HG03520 (cell line): ENCODE results near the gene GRK5.

Experiments used
- ATAC-seq: cut with Tn5 transposase; IDR thresholded peaks from one replicate; pipeline ENCODE4 v1.9.1; 2021; ENCODE audit warnings: mild to moderate bottlenecking, moderate library complexity; ENCODE audit not compliant: unreplicated experiment

Gene GRK5

DNA sequence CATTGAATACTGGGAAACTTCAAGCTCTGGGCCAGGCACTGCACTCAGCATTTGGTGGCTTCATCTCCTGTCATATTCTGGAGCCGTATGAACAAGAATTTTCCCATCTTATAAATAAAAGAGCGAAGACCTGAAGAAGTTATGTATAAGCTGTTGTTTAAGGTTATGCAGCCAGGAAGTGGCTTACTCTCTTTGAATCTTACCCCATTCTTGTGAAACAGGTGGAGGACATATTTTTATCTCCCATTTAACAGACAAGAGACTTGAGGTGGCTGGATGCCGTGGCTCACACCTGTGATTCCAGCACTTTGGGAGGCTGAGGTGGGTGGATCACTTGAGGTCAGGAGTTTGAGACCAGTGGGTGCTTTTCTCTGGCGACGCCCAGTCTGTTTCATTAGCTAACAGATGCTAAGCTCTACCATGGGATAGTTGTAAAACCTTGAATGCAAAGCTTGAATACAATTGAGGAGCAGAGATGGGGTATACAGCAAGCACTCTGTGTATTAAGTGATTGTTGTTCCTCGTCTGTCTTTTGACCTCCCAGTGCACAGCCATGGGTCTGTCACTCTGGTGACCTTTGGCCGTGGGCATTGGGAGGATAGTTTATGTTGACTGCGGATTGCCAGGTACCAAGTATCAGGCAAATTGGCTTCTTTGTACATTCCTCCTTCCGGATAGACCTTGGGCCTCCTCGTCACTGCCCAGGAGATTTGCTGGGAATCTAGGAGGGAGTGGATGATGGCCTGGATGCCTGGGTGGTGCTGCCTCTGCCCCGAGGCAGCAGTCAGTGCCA lies 85.8 kb downstream of the GRK5 start:
- ATAC-seq: no peak

- ATAC-seq: no peak
Observed at GRCh38 chr10:119296703-119297102, 89.3 kb downstream of the GRK5 start.

- ATAC-seq: no peak
Observed at GRCh38 chr10:119297207-119297968, 90.0 kb downstream of the GRK5 start.

GRCh38 chr10:119298810-119299209 lies 91.4 kb downstream of the GRK5 start:
- no peak for ATAC-seq

GRCh38 chr10:119299531-119299930 lies 92.2 kb downstream of the GRK5 start:
- no peak for ATAC-seq

DNA sequence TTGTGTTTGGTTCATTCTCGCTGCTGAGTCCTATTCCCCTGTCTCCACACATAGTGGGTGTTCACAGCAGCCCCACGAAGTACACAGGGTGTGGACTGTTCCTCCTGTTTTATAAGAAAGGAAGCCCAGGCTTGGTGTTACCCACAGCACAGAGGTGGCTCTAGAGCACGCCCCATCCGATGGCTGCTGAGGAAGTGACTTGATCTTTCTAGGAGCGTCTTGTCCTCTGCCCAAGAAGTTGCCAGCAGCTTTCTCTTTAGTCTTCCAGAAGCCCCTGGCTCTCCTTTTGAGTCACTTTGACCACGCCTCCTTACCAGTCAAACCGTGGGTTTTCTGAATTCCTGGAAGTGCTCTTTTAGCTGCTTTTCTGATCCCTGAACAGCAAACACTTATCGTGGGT lies 94.0 kb downstream of the GRK5 start:
- ATAC-seq: no peak

GRCh38 chr10:119302172-119302571 lies 94.8 kb downstream of the GRK5 start:
- no peak for ATAC-seq

- ATAC-seq: no peak
Observed at GRCh38 chr10:119302591-119303253, 95.4 kb downstream of the GRK5 start.

DNA sequence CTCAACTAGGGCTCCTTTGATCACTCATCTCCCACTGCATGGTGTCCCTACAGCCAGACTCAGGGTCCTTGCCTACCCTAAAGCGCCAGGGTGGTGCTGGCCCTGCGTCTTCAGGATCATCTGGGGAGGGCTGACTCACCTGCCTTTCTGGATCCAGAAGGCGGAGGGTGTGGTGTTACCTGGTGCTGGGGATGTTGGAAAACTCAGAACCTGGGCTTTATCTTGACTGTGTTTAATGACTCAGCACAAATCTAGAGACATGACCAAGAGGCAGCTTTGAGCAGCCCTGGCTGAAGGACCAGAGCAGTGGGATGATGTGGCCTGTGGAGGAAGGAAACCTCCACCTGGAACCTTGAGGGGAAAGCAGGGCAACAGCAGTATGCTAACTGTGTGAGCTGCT lies 96.5 kb downstream of the GRK5 start:
- no peak for ATAC-seq

DNA sequence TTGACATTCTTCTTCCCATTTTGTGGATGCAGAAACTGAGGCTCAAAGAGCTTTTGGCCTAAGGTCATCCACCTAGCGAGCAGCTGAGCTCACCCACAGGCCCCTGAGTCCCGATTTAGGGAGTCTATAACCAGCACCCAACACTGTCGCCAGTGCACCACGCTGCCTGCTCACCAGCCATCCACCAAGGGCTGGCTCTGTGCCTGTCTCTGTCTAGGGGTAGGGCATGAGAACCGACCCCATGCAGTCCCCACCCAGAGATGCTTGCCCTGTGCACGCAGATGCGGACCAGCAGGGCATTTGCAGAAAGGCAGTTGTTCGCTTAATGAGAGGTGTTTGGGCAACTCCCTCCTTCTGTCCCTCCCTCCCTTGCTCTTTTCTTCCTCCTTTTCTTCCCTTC lies 97.2 kb downstream of the GRK5 start:
- no peak for ATAC-seq

- ATAC-seq: peak; percentile 49
Observed at GRCh38 chr10:119305860-119306513, 98.6 kb downstream of the GRK5 start.

DNA sequence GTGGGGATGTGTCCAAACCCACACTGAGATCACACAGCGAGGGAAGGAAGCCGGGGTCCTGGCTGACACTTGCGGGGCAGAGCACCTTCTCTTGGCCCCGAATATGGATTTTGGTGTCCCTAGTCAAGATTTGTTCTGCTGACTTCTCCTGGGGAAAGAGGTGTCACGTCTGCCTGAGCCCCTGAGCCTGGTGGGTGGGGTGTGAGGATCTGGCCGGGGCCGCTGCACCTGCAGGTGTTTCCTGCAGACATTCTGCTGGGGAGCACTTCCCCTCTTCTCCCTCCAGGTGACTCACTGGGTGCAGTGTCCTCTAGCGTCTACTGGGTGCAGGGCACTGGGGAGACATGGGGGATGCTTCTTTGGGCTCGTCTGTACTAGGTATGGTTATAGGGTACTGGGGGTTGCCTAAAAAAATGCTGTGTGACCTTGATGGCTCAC lies 99.2 kb downstream of the GRK5 start:
- ATAC-seq: peak; percentile 83

GRCh38 chr10:119306986-119307392 lies 99.6 kb downstream of the GRK5 start:
- ATAC-seq: no peak

DNA sequence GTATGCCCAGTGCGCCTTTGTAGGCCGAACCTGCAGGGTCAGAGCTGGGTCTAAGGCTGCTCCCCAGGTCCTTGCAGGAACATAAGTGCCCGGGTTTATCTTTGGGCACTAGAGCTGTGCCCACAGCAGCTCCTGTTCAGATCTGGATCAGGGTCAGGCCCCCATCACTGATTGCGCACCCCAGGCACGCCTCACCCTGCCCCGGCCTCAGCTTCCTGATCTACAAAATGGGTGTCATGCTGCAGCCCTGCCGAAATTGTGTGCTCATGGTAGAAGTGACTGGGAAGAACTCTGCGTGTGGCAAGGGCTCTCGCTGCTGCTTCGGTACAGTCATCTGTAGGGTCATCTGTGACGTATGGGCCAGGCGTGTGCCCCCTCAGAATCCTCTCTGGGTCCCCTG lies 100.7 kb downstream of the GRK5 start:
- ATAC-seq: no peak

- no peak for ATAC-seq
Observed at GRCh38 chr10:119308551-119309422, 101.4 kb downstream of the GRK5 start.

DNA sequence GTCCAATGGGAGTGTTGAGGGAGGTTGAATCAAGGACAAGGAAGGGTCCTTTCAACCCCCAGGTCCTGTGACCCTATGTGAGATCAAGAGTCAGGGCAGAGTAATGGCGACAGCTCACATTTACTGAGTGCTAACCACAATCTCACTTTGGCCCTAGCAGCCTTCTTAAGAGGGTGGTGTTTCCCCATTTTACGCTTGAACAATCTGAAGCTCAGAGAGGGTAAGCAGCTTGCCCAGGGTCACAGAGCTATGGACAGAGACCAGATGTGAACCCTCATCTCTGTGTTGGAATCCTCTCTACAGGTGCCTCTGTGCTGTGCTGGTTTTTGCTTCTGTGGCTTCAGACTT lies 102.0 kb downstream of the GRK5 start:
- peak; percentile 21 for ATAC-seq

GRCh38 chr10:119310806-119311205 lies 103.4 kb downstream of the GRK5 start:
- no peak for ATAC-seq

- no peak for ATAC-seq
Observed at GRCh38 chr10:119312241-119312640, 104.9 kb downstream of the GRK5 start.

DNA sequence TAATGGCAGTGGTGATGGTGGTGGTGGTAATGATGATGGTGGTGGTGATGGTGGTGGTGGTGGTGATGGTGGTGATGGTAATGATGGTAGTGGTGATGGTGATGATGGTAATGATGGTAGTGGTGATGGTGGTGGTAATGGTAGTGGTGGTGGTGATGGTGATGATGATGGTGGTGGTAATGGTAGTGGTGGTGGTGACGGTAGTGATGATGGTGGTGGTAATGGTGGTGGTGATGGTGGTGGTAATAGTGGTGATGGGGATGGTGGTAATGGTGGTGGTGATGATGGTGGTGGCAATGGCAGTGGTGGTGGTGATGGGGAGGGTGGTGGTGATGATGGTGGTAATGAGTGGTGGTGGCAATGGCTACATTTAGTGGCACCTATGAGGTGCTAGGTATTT lies 105.7 kb downstream of the GRK5 start:
- ATAC-seq: no peak

DNA sequence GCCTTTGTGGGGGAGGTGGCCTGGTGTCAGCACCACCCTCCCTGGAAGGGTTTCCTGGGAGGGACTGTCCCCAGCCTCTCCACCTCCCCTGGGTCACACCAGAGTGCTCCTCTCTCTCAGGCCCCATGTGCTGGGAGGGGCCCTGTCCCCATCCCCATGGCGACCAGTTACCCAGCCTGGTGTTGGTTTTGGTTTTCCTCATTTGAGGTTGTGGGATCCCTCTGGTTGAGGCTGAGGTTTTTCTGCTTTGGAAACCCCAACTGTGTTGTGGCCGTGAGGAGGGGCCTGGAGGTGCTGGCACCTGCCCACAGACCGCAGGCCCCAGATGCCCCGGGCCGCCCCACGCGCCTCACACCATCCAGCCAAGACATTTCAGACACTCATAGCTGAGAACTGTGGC lies 106.3 kb downstream of the GRK5 start:
- peak; percentile 51 for ATAC-seq
